Measurements from ENCODE around the gene FSTL4. TPM values are rescaled to one million over a fixed set of nuclear protein-coding genes. Genes with fewer than 3 reads are reported as not detected.

Gene FSTL4
- total RNA-seq, 1 donor from 2014 or later = not detected

DNA sequence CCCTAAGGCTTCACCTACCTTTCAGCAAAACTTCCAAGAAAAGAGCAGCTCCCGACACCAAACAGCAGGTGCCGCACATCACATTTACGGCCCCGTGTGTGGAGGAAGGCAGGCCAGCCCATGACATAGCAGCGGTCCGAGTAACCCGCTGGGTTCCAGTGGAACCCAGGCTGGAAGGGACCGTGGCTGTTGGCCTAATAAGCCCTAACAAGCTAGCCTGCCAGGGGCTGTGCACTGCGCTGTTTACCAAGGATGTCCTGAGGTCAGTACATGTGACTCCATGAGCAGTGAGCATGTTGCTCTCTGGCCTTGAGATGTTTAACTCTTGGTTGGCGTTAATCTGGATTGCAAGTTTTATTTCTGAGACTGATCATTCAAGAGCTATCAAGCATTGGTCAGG is 131.5 kb downstream of the FSTL4 start:
- DNase-seq (ENCODE audit: low spot score) = peak; percentile 62

DNA sequence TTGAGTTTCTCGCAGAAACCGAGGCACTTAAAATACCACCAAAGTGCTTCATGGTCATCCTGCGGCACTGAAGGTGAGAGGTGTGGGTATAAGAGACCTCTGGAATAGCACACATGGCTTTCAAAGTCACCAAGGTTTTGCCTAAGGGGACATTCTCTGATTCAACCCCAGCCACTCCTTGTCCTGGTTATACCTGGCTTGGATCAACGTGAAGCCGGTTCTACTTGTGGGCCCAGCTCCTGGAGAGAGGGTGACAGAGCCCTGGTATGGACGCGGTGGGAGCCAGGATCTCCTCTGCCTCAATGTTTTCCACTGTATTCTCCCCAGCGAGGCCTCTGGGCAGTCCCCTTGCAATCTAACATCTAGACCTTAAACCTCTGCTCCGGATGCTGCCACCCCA is 132.0 kb downstream of the FSTL4 start:
- DNase-seq (ENCODE audit: low spot score) = peak; percentile 65

- no peak for DNase-seq (ENCODE audit: low spot score)
Observed at GRCh38 chr5:133478199-133478985, 133.9 kb downstream of the FSTL4 start.

DNA sequence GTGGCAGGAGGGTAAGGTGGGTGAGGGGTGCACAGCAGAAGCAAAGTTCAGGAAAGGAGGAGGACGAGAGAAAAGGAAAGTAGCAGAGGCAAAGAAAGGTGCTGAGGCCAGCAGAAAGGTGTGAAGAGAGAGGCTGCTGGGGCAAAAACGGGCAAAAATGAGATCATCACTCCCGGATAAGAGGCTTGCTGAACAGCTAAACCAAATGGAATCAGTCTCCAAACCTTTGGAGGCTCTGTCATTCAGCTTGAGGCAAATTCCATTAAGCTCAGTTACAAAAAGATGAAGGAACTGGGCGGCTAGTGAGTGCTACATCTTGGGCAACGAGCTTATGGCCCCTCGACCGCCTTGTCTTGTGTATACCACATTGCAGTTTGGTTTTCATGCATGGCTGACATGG is 136.4 kb downstream of the FSTL4 start:
- peak; percentile 8 for DNase-seq (ENCODE audit: low spot score)

- peak; percentile 84 for DNase-seq (ENCODE audit: low spot score)
Observed at GRCh38 chr5:133474851-133475590, 137.3 kb downstream of the FSTL4 start.

DNA sequence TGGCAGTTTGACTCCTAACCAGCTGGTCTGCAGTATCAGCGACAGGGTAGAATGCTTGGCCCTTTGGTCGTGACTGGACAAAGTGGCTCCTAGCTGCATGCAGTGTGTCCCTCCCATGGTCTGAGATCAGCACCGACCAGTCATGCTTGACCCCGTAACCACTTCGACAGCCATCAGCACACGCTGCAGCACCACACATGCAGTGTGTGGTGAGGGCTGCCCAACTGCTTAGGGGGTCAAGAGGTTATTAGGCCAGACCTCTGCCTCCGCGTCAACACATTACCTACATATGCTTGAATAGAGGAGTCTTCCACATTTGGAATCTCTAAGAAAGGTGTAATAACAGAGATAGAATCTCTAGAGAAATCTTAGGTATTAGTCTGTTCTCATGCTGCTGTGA is 139.1 kb downstream of the FSTL4 start:
- peak; percentile 60 for DNase-seq (ENCODE audit: low spot score)

- DNase-seq (ENCODE audit: low spot score) = peak; percentile 18
Observed at GRCh38 chr5:133472829-133473228, 139.5 kb downstream of the FSTL4 start.

DNA sequence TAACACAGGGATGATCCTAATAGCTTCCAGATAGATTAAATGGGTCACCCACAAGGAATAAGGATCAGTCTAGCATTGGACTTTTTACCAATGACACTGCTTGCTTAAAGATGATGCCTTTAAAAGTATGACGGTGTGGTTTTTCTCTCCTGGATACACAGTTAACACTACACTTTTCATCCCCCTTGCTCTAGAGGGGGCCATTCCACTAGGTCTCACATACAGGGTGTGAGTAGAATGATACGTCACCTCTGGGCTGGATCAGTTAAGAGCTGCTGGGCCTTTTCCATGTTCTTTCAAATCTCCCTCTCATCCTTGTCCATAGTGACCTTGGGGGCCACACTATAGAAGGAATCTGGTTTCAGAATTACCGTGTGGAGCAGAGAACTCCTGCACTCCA is 140.6 kb downstream of the FSTL4 start:
- no peak for DNase-seq (ENCODE audit: low spot score)

DNA sequence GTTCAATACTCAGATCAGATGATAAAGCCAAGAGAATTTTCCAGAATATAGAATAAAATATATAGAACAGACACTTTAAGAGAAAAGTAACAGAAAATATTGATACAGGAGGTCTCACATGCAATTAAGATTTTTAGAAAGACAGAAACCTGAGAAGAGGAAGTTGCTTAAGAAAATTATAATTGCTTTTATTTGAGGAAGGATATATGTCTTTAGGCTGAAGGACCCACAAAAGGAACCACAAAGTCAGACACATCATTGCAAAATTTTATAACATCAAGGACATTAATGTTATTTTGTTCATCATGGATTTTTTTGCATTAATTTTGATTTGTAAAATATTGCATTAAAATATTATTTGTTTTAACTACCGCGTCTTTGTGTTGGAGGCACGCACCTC is 141.5 kb downstream of the FSTL4 start:
- DNase-seq (ENCODE audit: low spot score) = no peak

DNA sequence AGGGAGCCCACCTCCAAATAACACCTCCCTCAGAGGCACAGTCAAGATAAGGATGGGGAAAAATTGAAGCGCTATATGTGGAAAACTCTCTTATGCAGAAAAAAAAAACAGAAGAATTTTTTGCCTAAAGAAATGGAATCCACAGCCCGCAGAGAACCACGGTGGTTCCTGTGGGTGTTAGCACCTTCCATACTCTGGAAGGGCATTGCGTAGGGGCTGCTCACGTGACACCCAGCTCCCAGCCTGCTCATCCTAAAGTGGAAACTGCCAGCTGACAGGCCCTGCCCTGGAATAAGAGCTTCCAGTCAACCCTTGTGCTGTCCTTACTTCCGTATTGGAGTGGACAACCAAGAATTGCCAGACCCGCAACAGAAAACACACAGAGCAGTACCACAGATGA is 142.5 kb downstream of the FSTL4 start:
- DNase-seq (ENCODE audit: low spot score) = peak; percentile 37

- no peak for DNase-seq (ENCODE audit: low spot score)
Observed at GRCh38 chr5:133469252-133469651, 143.1 kb downstream of the FSTL4 start.

DNA sequence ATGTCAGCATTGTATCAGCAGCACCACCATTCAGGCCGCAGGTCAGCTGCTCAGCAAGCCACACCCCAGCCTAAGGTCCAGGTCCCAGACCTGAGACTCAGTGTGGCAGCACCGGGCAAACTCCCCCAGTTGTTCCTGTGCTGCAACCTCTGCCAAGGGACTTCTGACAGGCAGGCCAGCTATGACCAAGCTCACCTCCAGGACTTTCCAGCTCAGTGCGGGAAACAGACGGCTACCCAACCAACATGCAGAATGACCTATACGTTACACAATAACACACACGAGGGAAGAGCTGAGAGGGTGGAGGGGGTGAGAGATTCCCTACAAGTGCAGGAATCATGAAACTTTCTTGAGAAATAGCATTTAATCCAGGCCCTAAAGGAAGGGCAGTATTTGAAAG is 143.7 kb downstream of the FSTL4 start:
- DNase-seq (ENCODE audit: low spot score) = peak; percentile 78

- peak; percentile 39 for DNase-seq (ENCODE audit: low spot score)
Observed at GRCh38 chr5:133467826-133468463, 144.4 kb downstream of the FSTL4 start.

GRCh38 chr5:133467335-133467779 is 145.0 kb downstream of the FSTL4 start:
- peak; percentile 43 for DNase-seq (ENCODE audit: low spot score)

GRCh38 chr5:133466556-133467334 is 145.6 kb downstream of the FSTL4 start:
- DNase-seq (ENCODE audit: low spot score) = peak; percentile 81

DNA sequence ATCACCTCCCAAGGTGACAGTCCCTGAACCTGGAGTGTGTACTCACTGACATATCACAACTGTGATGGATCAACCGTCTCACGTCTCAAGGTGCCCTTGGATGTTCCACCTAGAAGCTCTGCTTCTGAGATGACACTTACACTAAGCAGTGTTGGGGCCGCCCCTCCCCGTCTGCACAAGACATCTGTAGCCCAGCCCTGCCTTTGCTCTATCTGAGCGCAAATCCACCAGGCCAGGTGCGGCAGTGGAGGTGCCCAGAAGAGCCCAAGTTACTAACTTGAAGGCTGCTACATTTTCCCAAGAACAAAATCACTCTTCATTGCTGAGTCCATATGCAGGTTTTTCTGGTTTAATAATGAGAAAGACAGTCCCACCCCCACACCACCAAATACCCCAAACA is 148.3 kb downstream of the FSTL4 start:
- no peak for DNase-seq (ENCODE audit: low spot score)

DNA sequence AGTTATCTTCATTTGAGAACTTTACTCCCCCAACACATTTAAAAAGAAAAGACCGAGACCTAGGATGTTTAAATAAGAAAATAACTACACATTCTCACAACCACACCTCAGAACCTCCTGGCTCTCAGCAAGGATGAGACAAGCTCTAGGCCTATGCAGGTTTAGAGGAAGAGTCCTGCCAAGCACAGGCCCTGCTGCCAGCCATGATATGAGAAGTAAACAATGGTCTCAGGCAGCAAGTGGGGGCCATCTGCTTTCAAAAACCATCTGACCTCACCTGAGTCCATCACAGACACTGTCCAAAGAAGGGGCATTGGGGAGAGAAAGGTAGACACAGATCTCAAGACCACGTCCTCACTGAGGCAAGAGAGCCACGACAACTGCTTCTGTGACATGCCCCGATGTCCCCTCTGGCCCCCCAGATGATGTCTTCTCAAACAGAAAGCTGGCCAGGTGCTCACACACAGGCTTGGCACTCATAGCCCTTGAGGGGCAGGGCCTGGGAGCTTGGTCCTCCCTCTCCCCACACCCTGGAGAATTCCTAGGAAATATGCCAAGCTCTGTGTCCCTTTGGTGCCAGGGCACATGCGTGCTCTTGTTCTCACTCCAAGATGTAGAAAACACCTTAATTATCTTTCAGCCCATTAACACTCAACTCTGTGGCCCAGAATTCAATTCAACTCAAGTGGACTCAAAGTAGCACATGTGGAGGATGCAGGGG is 150.4 kb downstream of the FSTL4 start:
- peak; percentile 60 for DNase-seq (ENCODE audit: low spot score)

- DNase-seq (ENCODE audit: low spot score) = no peak
Observed at GRCh38 chr5:133460172-133460758, 152.1 kb downstream of the FSTL4 start.

- DNase-seq (ENCODE audit: low spot score) = no peak
Observed at GRCh38 chr5:133459474-133460160, 152.7 kb downstream of the FSTL4 start.

DNA sequence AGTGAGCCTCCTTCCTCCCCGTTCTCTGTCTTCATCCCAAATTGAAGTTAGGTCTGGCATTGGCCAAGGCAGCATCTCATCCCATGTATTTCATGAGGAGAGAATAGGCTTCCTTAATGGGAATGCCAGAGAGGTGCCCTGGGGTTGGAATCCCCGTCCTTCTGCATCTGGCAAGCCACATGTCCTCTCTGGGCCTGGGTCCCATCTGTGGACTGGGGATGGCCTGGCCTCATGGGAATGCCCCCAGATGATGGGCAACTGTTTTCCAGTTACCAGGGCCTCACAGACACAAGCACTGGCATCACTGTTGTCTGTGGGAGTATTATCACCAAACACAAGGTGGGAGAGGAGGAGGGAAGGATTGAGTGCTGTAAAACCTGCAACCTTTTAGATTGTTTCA is 153.9 kb downstream of the FSTL4 start:
- no peak for DNase-seq (ENCODE audit: low spot score)
